ENCODE data around the gene KCNK10. TPM values are rescaled to one million over a fixed set of nuclear protein-coding genes. Genes with fewer than 3 reads are reported as not detected.

KCNK10 gene
- total RNA-seq, 1 experiment from 2014 or later: not detected

- Histone ChIP-seq H3K4me3 (no peak overlapping the region), H3K27me3 (no peaks in the 10 kb centered on the region), H3K36me3 (no peaks in the 10 kb centered on the region), H3K9me3 (no peaks in the 10 kb centered on the region)
- DNase-seq: no peak
Observed at GRCh38 chr14:88255196-88255595, 67.9 kb downstream of the KCNK10 start.

DNA sequence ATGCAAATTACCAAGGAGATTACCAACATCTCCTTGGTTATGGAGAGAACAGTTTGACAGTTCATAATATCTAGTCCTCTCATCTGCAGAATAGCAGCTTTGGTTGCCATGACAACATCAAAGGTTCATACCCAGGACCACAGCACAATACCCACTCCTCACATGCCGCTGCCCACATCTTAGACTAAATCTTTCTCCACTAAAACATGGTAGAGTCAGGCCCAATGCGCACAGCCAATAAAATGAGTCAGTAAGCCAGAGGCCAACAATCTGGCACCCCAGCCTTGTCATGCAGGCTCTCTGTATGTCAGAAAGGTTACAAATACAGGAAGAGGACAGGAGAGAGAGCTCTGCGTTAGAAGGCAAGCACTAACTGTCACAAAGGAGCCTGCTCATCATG, 70.6 kb downstream of the KCNK10 start:
- Histone ChIP-seq H3K4me3 (no peak overlapping the region), H3K27me3 (no peaks in the 10 kb centered on the region), H3K36me3 (no peaks in the 10 kb centered on the region), H3K9me3 (no peaks in the 10 kb centered on the region)
- DNase-seq: peak; percentile 50

- Histone ChIP-seq H3K27me3 (no peaks in the 10 kb centered on the region), H3K9me3 (no peaks in the 10 kb centered on the region), H3K36me3 (no peaks in the 10 kb centered on the region), H3K4me3 (no peak overlapping the region)
- DNase-seq: no peak
Observed at GRCh38 chr14:88251650-88252049, 71.4 kb downstream of the KCNK10 start.

DNA sequence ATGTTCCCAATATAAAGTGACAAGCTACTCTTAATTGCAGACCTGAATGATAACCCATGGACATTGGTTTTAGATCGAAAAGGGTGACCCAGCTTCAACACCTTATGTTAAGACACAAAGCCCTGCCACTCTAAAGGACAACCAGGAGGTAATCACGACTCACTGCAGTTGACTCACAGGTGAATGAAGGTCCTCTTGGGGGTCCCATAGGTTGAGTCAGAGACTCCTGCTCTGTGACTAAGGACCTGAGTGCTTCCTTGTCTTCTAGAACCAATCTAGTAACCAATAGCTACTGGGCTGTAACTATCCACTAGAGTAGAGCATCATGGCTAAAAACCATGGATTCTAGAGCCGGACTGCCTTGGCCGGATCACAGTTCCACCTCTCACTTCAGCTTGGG, 73.8 kb downstream of the KCNK10 start:
- no peak overlapping the region for H3K4me3 ChIP-seq
- H3K27me3 ChIP-seq: no peaks in the 10 kb centered on the region
- no peaks in the 10 kb centered on the region for H3K9me3 ChIP-seq
- H3K36me3 ChIP-seq: no peaks in the 10 kb centered on the region
- no peak for DNase-seq

DNA sequence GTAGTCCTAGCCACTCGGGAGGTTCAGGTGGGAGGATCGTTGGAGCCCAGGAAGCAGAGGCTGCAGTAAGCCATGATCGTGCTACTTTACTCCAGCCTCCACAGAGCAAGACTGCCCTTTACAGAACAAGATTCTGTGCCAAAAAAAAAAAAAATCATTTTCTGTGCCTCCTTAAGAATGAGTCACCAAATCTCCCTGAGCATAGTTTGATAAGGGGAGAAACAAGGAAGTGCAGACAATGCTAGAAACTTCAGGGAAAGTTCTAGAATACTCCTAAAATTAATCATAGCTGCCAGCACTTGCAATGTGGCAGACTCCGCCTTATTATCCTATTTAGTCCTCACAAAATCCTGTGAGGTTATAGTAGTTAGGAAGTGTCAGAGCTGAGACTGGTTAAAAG, 74.5 kb downstream of the KCNK10 start:
- no peaks in the 10 kb centered on the region for H3K36me3 ChIP-seq
- H3K9me3 ChIP-seq: no peaks in the 10 kb centered on the region
- no peak for DNase-seq
- H3K27me3 ChIP-seq: no peaks in the 10 kb centered on the region
- H3K4me3 ChIP-seq: no peak overlapping the region

DNA sequence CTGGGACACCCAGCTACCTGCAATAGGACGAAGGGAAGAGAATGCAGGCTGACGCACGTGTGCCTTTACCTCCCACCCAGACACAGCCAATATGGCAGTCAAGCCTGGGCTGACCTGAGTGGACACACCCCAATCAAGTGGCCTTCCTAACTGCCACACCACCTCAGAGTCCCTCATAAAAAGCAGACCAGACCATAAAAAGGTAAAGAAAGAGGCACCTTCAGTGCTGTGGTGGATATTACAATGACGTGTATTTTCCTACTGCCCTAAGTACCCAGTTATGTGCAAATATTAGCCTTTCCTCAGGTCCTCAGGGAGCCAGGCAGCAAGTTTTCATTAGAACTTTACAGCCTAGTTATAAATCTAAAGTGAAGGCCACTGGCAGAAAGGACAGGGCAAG, 75.8 kb downstream of the KCNK10 start:
- no peak for DNase-seq
- Histone ChIP-seq H3K9me3 (no peaks in the 10 kb centered on the region), H3K4me3 (no peak overlapping the region), H3K36me3 (no peaks in the 10 kb centered on the region), H3K27me3 (no peaks in the 10 kb centered on the region)

DNA sequence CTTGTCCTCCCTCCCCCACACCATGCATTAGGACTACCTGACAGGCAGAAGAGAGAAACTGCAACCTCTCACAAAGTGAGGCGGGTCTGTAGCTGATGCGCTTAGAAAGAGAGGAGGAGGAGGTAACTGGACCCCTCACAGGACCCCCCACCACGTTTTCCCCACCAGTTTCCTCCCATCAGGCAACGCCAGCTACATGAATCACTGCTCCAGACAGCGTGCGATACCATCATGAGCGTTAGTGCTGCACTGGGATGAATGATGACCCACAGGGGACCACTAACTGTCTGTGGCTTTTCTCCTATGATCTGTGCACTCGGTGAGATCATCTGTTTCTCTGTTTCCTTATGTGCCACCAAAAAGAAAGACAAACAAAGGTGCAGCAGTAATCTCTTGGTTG, 77.7 kb downstream of the KCNK10 start:
- H3K9me3 ChIP-seq: no peaks in the 10 kb centered on the region
- DNase-seq: no peak
- H3K4me3 ChIP-seq: no peak overlapping the region
- H3K36me3 ChIP-seq: no peaks in the 10 kb centered on the region
- H3K27me3 ChIP-seq: no peaks in the 10 kb centered on the region

- Histone ChIP-seq H3K4me3 (no peak overlapping the region), H3K9me3 (no peaks in the 10 kb centered on the region), H3K27me3 (no peaks in the 10 kb centered on the region), H3K36me3 (no peaks in the 10 kb centered on the region)
- no peak for DNase-seq
Observed at GRCh38 chr14:88243946-88244345, 79.1 kb downstream of the KCNK10 start.

GRCh38 chr14:88242446-88242845, 80.6 kb downstream of the KCNK10 start:
- Histone ChIP-seq H3K4me3 (no peak overlapping the region), H3K9me3 (no peaks in the 10 kb centered on the region), H3K36me3 (no peaks in the 10 kb centered on the region), H3K27me3 (no peaks in the 10 kb centered on the region)
- no peak for DNase-seq

- H3K4me3 ChIP-seq: no peak overlapping the region
- no peaks in the 10 kb centered on the region for H3K36me3 ChIP-seq
- no peaks in the 10 kb centered on the region for H3K27me3 ChIP-seq
- no peaks in the 10 kb centered on the region for H3K9me3 ChIP-seq
- no peak for DNase-seq
Observed at GRCh38 chr14:88241810-88242209, 81.3 kb downstream of the KCNK10 start.

GRCh38 chr14:88234442-88234841, 88.6 kb downstream of the KCNK10 start:
- no peak overlapping the region for H3K4me3 ChIP-seq
- no peaks in the 10 kb centered on the region for H3K27me3 ChIP-seq
- no peak for DNase-seq
- H3K36me3 ChIP-seq: no peaks in the 10 kb centered on the region
- H3K9me3 ChIP-seq: no peaks in the 10 kb centered on the region

DNA sequence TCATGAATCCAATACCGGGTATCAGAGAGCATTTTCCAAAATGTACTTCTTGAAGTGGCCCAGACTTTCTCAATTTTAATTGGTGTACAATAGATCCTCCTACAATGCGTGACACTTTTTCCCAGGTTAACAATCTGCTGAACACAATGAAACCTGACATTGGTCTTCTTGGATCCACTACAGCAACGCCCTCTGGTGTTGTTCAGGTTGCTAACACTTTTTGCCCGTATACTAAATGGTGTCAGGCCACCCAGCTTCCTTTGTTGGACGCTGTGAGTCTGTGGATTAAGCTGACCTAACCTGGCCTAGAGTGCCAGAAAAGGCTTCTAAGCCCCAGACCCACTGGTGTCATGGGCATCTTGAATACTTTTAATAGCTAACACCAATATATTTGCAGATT, 89.2 kb downstream of the KCNK10 start:
- no peaks in the 10 kb centered on the region for H3K27me3 ChIP-seq
- no peaks in the 10 kb centered on the region for H3K9me3 ChIP-seq
- H3K36me3 ChIP-seq: no peaks in the 10 kb centered on the region
- DNase-seq: no peak
- no peak overlapping the region for H3K4me3 ChIP-seq

DNA sequence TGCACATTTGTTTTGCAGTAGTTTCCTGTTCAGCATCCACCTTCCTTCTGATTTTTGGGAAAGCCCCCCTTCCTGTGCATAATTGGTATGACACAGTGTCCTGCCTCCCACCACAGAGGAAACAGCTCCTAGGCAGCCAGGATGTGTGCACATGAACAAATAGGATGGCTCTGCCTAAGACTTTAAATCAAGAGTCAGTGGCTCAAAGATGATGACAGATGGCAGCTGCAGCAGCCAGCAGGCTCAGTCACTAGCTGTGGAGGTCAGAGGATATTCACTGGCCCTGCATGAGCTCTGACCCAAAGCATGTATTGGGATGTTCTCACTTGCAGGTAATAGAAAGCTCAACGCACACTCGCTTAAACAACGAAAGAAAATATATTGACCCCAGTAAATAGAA, 90.3 kb downstream of the KCNK10 start:
- no peaks in the 10 kb centered on the region for H3K9me3 ChIP-seq
- H3K4me3 ChIP-seq: no peak overlapping the region
- no peak for DNase-seq
- H3K27me3 ChIP-seq: no peaks in the 10 kb centered on the region
- H3K36me3 ChIP-seq: no peaks in the 10 kb centered on the region

GRCh38 chr14:88231603-88232002, 91.5 kb downstream of the KCNK10 start:
- H3K27me3 ChIP-seq: no peaks in the 10 kb centered on the region
- no peaks in the 10 kb centered on the region for H3K36me3 ChIP-seq
- H3K9me3 ChIP-seq: no peaks in the 10 kb centered on the region
- DNase-seq: no peak
- no peak overlapping the region for H3K4me3 ChIP-seq

GRCh38 chr14:88229428-88229827, 93.6 kb downstream of the KCNK10 start:
- no peaks in the 10 kb centered on the region for H3K27me3 ChIP-seq
- no peak for DNase-seq

GRCh38 chr14:88228522-88229236, 94.4 kb downstream of the KCNK10 start:
- H3K27me3 ChIP-seq: no peaks in the 10 kb centered on the region
- no peak for DNase-seq
- H3K9me3 ChIP-seq: no peaks in the 10 kb centered on the region
- H3K4me3 ChIP-seq: no peak overlapping the region
- H3K36me3 ChIP-seq: no peaks in the 10 kb centered on the region

More at GRCh38 chr14:88229428-88229827, 93.6 kb downstream of the KCNK10 start:
- H3K4me3 ChIP-seq: no peak overlapping the region
- H3K9me3 ChIP-seq: no peaks in the 10 kb centered on the region
- H3K36me3 ChIP-seq: no peaks in the 10 kb centered on the region

GRCh38 chr14:88227693-88228092, 95.4 kb downstream of the KCNK10 start:
- H3K36me3 ChIP-seq: no peaks in the 10 kb centered on the region
- H3K4me3 ChIP-seq: no peak overlapping the region
- H3K9me3 ChIP-seq: no peaks in the 10 kb centered on the region
- H3K27me3 ChIP-seq: no peaks in the 10 kb centered on the region
- DNase-seq: no peak

- Histone ChIP-seq H3K9me3 (no peaks in the 10 kb centered on the region), H3K27me3 (no peaks in the 10 kb centered on the region), H3K36me3 (no peaks in the 10 kb centered on the region), H3K4me3 (no peak overlapping the region)
- no peak for DNase-seq
Observed at GRCh38 chr14:88225721-88226120, 97.3 kb downstream of the KCNK10 start.

All from MG63 (cell line).